Fibroblast of villous mesenchyme (primary cell): ENCODE results near the gene SMC3. TPM values are rescaled to one million over a fixed set of nuclear protein-coding genes. Genes with fewer than 3 reads are reported as not detected.

Source experiments
- DNase-seq: peaks from one replicate; pipeline ENCODE4 v3.0.0-alpha.2; 2010; ENCODE audit warnings: low read depth
- H3K4me3 ChIP-seq: 2 replicates; pipeline ENCODE4 v1.5.1; 2011; ENCODE audit warnings: low read depth, mild to moderate bottlenecking, low read length
- CTCF ChIP-seq: IDR thresholded peaks from 2 replicates; pipeline ENCODE4 v1.5.1; 2012; ENCODE audit warnings: low read depth, mild to moderate bottlenecking, low read length; ENCODE audit not compliant: insufficient read depth
- total RNA-seq: library from RNA; depleted of rRNA; stranded (reverse); fragments of >200 nt; gene quantifications from 2 replicates; pipeline ENCODE4 v1.2.3, GENCODE V29; 2012

Gene SMC3
- total RNA-seq, 1 donor, result 23.3 TPM

GRCh38 chr10:110577056-110577455, 9.6 kb downstream of the SMC3 start:
- DNase-seq, result no peak
- TF ChIP-seq CTCF, result no peak
- no peak overlapping the region for H3K4me3 ChIP-seq

- TF ChIP-seq CTCF, result no peak
- H3K4me3 ChIP-seq, result no peak overlapping the region
- DNase-seq, result no peak
These were observed 16.5 kb downstream of the SMC3 start for GRCh38 chr10:110584006-110584405.

- TF ChIP-seq CTCF, result no peak
- H3K4me3 ChIP-seq, result no peak overlapping the region
- DNase-seq, result no peak
These were observed 24.3 kb downstream of the SMC3 start for GRCh38 chr10:110591760-110592159.

GRCh38 chr10:110597476-110597875, 30.0 kb downstream of the SMC3 start:
- DNase-seq, result no peak
- H3K4me3 ChIP-seq, result no peak overlapping the region
- no peak for TF ChIP-seq CTCF

- peak; percentile 71 for DNase-seq
- no peak overlapping the region for H3K4me3 ChIP-seq
- peak; percentile 66 for TF ChIP-seq CTCF
These were observed 33.1 kb downstream of the SMC3 start for GRCh38 chr10:110600487-110601101.

GRCh38 chr10:110601581-110601980, 34.1 kb downstream of the SMC3 start:
- peak; percentile 8 for DNase-seq
- no peak overlapping the region for H3K4me3 ChIP-seq
- no peak for TF ChIP-seq CTCF

- TF ChIP-seq CTCF, result no peak
- H3K4me3 ChIP-seq, result no peak overlapping the region
- DNase-seq, result no peak
These were observed 40.6 kb downstream of the SMC3 start for GRCh38 chr10:110608087-110608486.
